IMR-90 (cell line): ENCODE measurements around the gene TSGA10. TPM values are rescaled to one million over a fixed set of nuclear protein-coding genes. Genes with fewer than 3 reads are reported as not detected.

Source experiments
- ATAC-seq: fragments of 200-7000 bp; cut with Tn5 transposase; 2 replicates; pipeline ENCODE4 v1.9.1; 2020; ENCODE audit warnings: low read depth, mild to moderate bottlenecking, moderate library complexity
- BruUV-seq: library from RNA; stranded (reverse); fragments of 400-500 nt; replicated peaks from 2 replicates; lab custom pipeline; 2021; lab: Mats Ljungman, UMichigan
- CTCF ChIA-PET: fragments of 300-600 bp; formaldehyde crosslinking; extraction: SDS; loops from one replicate; lab custom pipeline; 2021; ENCODE audit warnings: antibody characterized with exemption; lab: Yijun Ruan, JAX
- POLR2A ChIA-PET: fragments of 300-600 bp; sonication (Branson Sonifier 250); formaldehyde crosslinking; loops from one replicate; lab custom pipeline; 2022; ENCODE audit warnings: antibody characterized with exemption; ENCODE audit not compliant: unreplicated experiment; lab: Charles Lee
- DNase-seq: peaks from one replicate; pipeline ENCODE4 v3.0.0; 2013
- H2AFZ ChIP-seq: replicated peaks from 2 replicates; pipeline ENCODE3; 2013; ENCODE audit warnings: low read length, mild to moderate bottlenecking; ENCODE audit not compliant: poor library complexity
- H2AK5ac ChIP-seq: 2 replicates; pipeline ENCODE4 v1.6.1; 2013; ENCODE audit warnings: low read depth, low read length, inconsistent platforms
- H2AK9ac ChIP-seq: replicated peaks from 2 replicates; pipeline ENCODE3; 2013; ENCODE audit warnings: mild to moderate bottlenecking, low read depth, low read length, moderate library complexity; ENCODE audit not compliant: poor library complexity
- H2BK120ac ChIP-seq: 2 replicates; pipeline ENCODE4 v1.6.1; 2013; ENCODE audit warnings: low read depth, low read length, inconsistent platforms
- H2BK15ac ChIP-seq: 3 replicates; pipeline ENCODE4 v1.6.1; 2013; ENCODE audit warnings: low read depth, low read length, inconsistent platforms
- H2BK20ac ChIP-seq: 2 replicates; pipeline ENCODE4 v1.6.1; 2013; ENCODE audit warnings: low read depth, mild to moderate bottlenecking, inconsistent platforms, low read length, moderate library complexity
- H2BK5ac ChIP-seq: 2 replicates; pipeline ENCODE4 v1.6.1; 2013; ENCODE audit warnings: mild to moderate bottlenecking, low read depth, low read length, inconsistent platforms; ENCODE audit not compliant: poor library complexity, severe bottlenecking
- H3K14ac ChIP-seq: replicated peaks from 2 replicates; pipeline ENCODE4 v1.6.1; 2013; ENCODE audit warnings: low read depth, low read length, inconsistent platforms
- H3K18ac ChIP-seq: 2 replicates; pipeline ENCODE4 v1.6.1; 2013; ENCODE audit warnings: low read depth, low read length, control low read depth
- H3K23ac ChIP-seq: 2 replicates; pipeline ENCODE4 v1.6.1; 2013; ENCODE audit warnings: low read depth, low read length, inconsistent platforms
- H3K27ac ChIP-seq: 2 replicates; pipeline ENCODE4 v1.5.1; 2013; ENCODE audit warnings: mild to moderate bottlenecking, control low read depth, low read length; ENCODE audit not compliant: insufficient read depth
- H3K27me3 ChIP-seq: 2 replicates; pipeline ENCODE4 v1.6.1; 2013; ENCODE audit warnings: low read length; ENCODE audit not compliant: control insufficient read depth, insufficient read depth
- H3K36me3 ChIP-seq: 2 replicates; pipeline ENCODE4 v1.6.1; 2013; ENCODE audit warnings: low read length, mixed read lengths; ENCODE audit not compliant: control insufficient read depth, insufficient read depth
- H3K4ac ChIP-seq: 2 replicates; pipeline ENCODE4 v1.6.1; 2013; ENCODE audit warnings: low read depth, low read length, inconsistent platforms
- H3K4me1 ChIP-seq: 2 replicates; pipeline ENCODE4 v1.6.1; 2013; ENCODE audit warnings: low read length, mixed read lengths; ENCODE audit not compliant: control insufficient read depth, insufficient read depth
- H3K4me2 ChIP-seq: 2 replicates; pipeline ENCODE4 v1.6.1; 2013; ENCODE audit warnings: low read depth, mild to moderate bottlenecking, control low read depth, low read length, moderate library complexity
- H3K4me3 ChIP-seq: 2 replicates; pipeline ENCODE4 v1.5.1; 2013; ENCODE audit warnings: low read depth, mild to moderate bottlenecking, control low read depth, low read length, moderate library complexity; ENCODE audit not compliant: insufficient read depth
- H3K56ac ChIP-seq: 2 replicates; pipeline ENCODE4 v1.6.1; 2013; ENCODE audit warnings: low read length, inconsistent platforms; ENCODE audit not compliant: insufficient read depth; ENCODE audit errors: extremely low read depth
- H3K79me1 ChIP-seq, 2 experiments: 2 replicates each; pipeline ENCODE4 v1.6.1; 2013; ENCODE audit warnings: low read length in 2 of 2, inconsistent platforms in 1 of 2, low read depth in 1 of 2
- H3K9ac ChIP-seq: 2 replicates; pipeline ENCODE4 v1.6.1; 2013; ENCODE audit warnings: low read depth, low read length, control low read depth
- H3K9me1 ChIP-seq: 2 replicates; pipeline ENCODE4 v1.6.1; 2013; ENCODE audit warnings: low read length, inconsistent platforms; ENCODE audit not compliant: insufficient read depth
- H3K9me3 ChIP-seq: 2 replicates; pipeline ENCODE4 v1.6.1; 2013; ENCODE audit warnings: low read length; ENCODE audit not compliant: control insufficient read depth, insufficient read depth
- H4K20me1 ChIP-seq: 2 replicates; pipeline ENCODE4 v1.6.1; 2013; ENCODE audit warnings: low read length, inconsistent platforms; ENCODE audit not compliant: insufficient read depth
- H4K5ac ChIP-seq: 2 replicates; pipeline ENCODE4 v1.6.1; 2013; ENCODE audit warnings: mild to moderate bottlenecking, low read depth, low read length, control low read depth
- H4K8ac ChIP-seq, 2 experiments: 2 replicates each; pipeline ENCODE4 v1.6.1; 2013; ENCODE audit warnings: low read depth in 2 of 2, low read length in 2 of 2, control low read depth in 1 of 2, inconsistent platforms in 1 of 2
- H4K91ac ChIP-seq: 2 replicates; pipeline ENCODE4 v1.6.1; 2013; ENCODE audit warnings: low read depth, low read length, inconsistent platforms; ENCODE audit not compliant: insufficient read depth
- BHLHE40 ChIP-seq: fragments of 150-350 bp; IDR thresholded peaks from 2 replicates; pipeline ENCODE4 v1.6.1; 2016; ENCODE audit warnings: mild to moderate bottlenecking, low read depth, low read length
- ELK1 ChIP-seq: fragments of 150-350 bp; IDR thresholded peaks from 2 replicates; pipeline ENCODE4 v1.6.1; 2016; ENCODE audit warnings: low read depth, mild to moderate bottlenecking, low read length, moderate library complexity, borderline replicate concordance
- FOS ChIP-seq: fragments of 150-350 bp; IDR thresholded peaks from 2 replicates; pipeline ENCODE4 v1.6.1; 2016; ENCODE audit warnings: low read depth, low read length
- MAFK ChIP-seq: IDR thresholded peaks from 2 replicates; pipeline ENCODE4 v1.6.1; 2012; ENCODE audit warnings: low read depth, low read length, improper control_type of control experiment
- MAZ ChIP-seq: IDR thresholded peaks from 2 replicates; pipeline ENCODE4 v1.6.1; 2012; ENCODE audit warnings: low read depth, mild to moderate bottlenecking, low read length, improper control_type of control experiment, moderate library complexity, borderline replicate concordance
- MXI1 ChIP-seq: IDR thresholded peaks from 2 replicates; pipeline ENCODE4 v1.6.1; 2012; ENCODE audit warnings: low read depth, mild to moderate bottlenecking, low read length, moderate library complexity, borderline replicate concordance
- NFE2L2 ChIP-seq: fragments of 150-350 bp; IDR thresholded peaks from 2 replicates; pipeline ENCODE4 v1.6.1; 2016; ENCODE audit warnings: low read depth, mild to moderate bottlenecking, low read length
- RCOR1 ChIP-seq: IDR thresholded peaks from 2 replicates; pipeline ENCODE4 v1.6.1; 2012; ENCODE audit warnings: mild to moderate bottlenecking, low read length, improper control_type of control experiment; ENCODE audit not compliant: insufficient replicate concordance
- whole genome bisulfite sequencing, 2 experiments: methylation state at CpG; one replicate each; pipeline versions ENCODE4 v1.1.5 to v1.1.7; 2013; ENCODE audit warnings: missing lambda C conversion rate in 2 of 2; ENCODE audit not compliant: insufficient read length in 1 of 2; ENCODE audit errors: extremely low coverage in 2 of 2; 5-methylcytosine and 5-hydroxymethylcytosine counted together
- dilution Hi-C: fragments of 300-500 bp; cut with HindIII; formaldehyde crosslinking; loops from one replicate; pipeline ENCODE4 v1.14.3; 2018; ENCODE audit warnings: low sequenced_read_pairs; ENCODE audit not compliant: unreplicated experiment
- in situ Hi-C: fragments of 300-500 bp; cut with MboI; formaldehyde crosslinking; loops from 3 replicates; pipeline ENCODE4 v1.14.3; 2019; ENCODE audit warnings: low sequenced_read_pairs, inconsistent platforms, mixed read lengths
- intact Hi-C: fragments of 100-400 bp; cut with micrococcal nuclease; formaldehyde crosslinking; loops from 2 replicates; pipeline ENCODE4 v1.10.0; 2022
- polyA plus RNA-seq, 3 experiments: library from polyadenylated mRNA; depleted of rRNA; stranded (reverse); fragments of >200 nt; gene quantifications; 2 replicates each; pipeline ENCODE4 v1.2.3, GENCODE V29; 2012; ENCODE audit warnings: low replicate concordance in 1 of 3
- total RNA-seq: library from RNA; depleted of rRNA; stranded (reverse); fragments of >200 nt; gene quantifications from 2 replicates; pipeline ENCODE4 v1.2.3, GENCODE V29; 2012
- TF ChIP-seq, protein P1 (sequence below): fragments of 150-350 bp; IDR thresholded peaks from 2 replicates; pipeline ENCODE4 v1.6.1; 2017; ENCODE audit warnings: mild to moderate bottlenecking, antibody characterized with exemption, low read length, low read depth

TSGA10 gene
- total and polyA plus RNA-seq, 2 of the 4 experiments (the other 2 are of a cell fraction) = 0.32 to 0.54 TPM

DNA sequence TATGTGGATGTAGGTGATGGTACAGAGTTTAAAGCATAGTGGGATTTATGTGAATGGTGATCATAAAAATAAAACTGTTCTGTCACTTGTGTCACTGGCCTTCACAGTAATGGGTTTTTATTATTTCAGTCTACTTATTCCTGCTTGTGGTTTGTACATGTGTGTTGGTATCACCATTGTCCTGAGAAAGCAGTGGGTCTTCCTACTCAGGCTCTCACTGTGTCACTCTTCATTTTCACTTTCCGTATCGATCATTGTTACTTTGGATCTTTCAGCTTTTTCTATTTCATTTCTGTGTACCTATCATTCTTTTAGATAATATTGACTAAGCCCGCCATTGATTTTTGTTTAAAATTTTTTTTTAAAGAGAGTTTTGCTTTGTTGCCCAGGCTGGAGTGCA is 33.6 kb upstream of the TSGA10 start:
- peaks cover 11% of the 10 kb centered on the region for H3K36me3 ChIP-seq
- H4K91ac ChIP-seq = no peak overlapping the region
- H4K5ac ChIP-seq = no peak overlapping the region
- no peak overlapping the region for H3K4me3 ChIP-seq
- DNase-seq (no peak), ATAC-seq (no peak)
- in situ Hi-C loops (loop anchor here (10.0 kb wide), 2 partner anchors 146 to 286 kb away; partner anchors contain the start of genes EIF5B and TXNDC9), intact Hi-C loops (no loop called here), dilution Hi-C loops (no loop called here)
- no peak overlapping the region for H2BK120ac ChIP-seq
- H3K9me1 ChIP-seq = no peaks in the 10 kb centered on the region; the same call in 1 of the 2 replicates
- H2AFZ ChIP-seq = no peak overlapping the region
- H2AK5ac ChIP-seq = no peak overlapping the region
- H3K27ac ChIP-seq = no peak overlapping the region
- H4K20me1 ChIP-seq = no peaks in the 10 kb centered on the region
- CTCF ChIA-PET = interaction anchor here (0.6 kb wide), 1 partner anchor 554 kb away, joined by 4 read pairs; no protein-coding TSS in a partner anchor
- no peak overlapping the region for H3K56ac ChIP-seq
- no peak overlapping the region for H3K14ac ChIP-seq
- no peaks in the 10 kb centered on the region for H3K9me3 ChIP-seq
- H3K4me1 ChIP-seq = no peaks in the 10 kb centered on the region
- H2BK15ac ChIP-seq = no peak overlapping the region
- H4K8ac ChIP-seq = no peak overlapping the region
- H3K79me1 ChIP-seq = peaks cover 15 to 24% of the 10 kb centered on the region in 2 experiments; a peak in 3 of 4 replicates
- no peak overlapping the region for H3K23ac ChIP-seq
- no peak overlapping the region for H2BK5ac ChIP-seq
- TF ChIP-seq MAZ (no peak), FOS (no peak), MXI1 (no peak), NFE2L2 (no peak), RCOR1 (no peak), BHLHE40 (no peak), ELK1 (no peak), MAFK (no peak)
- TF ChIP-seq, protein P1, sequence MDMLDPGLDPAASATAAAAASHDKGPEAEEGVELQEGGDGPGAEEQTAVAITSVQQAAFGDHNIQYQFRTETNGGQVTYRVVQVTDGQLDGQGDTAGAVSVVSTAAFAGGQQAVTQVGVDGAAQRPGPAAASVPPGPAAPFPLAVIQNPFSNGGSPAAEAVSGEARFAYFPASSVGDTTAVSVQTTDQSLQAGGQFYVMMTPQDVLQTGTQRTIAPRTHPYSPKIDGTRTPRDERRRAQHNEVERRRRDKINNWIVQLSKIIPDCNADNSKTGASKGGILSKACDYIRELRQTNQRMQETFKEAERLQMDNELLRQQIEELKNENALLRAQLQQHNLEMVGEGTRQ = no peak
- no peaks in the 10 kb centered on the region for H3K27me3 ChIP-seq
- H3K4me2 ChIP-seq = no peak overlapping the region
- no peak overlapping the region for H3K9ac ChIP-seq
- BruUV-seq = no TSS peak
- no peak overlapping the region for H3K4ac ChIP-seq
- no peak overlapping the region for H2BK20ac ChIP-seq
- H3K18ac ChIP-seq = no peak overlapping the region
- no CpG with 5 or more reads among the region's 3 CpGs for WGBS, 2 experiments
- POLR2A ChIA-PET = no interaction called here
- H2AK9ac ChIP-seq = no peak overlapping the region
